ENCODE results near the gene PKNOX2. TPM values are rescaled to one million over a fixed set of nuclear protein-coding genes. Genes with fewer than 3 reads are reported as not detected.

Gene PKNOX2
- total RNA-seq, 4 donors from 2014 or later, result 0.51 to 4.3 (median 2.3) TPM

GRCh38 chr11:125312812-125313211, 148.3 kb downstream of the PKNOX2 start:
- TF ChIP-seq CTCF (IDR thresholded peaks at IDR 0.05; ENCODE audit: low read depth), result no peak

- TF ChIP-seq CTCF (IDR thresholded peaks at IDR 0.05; ENCODE audit: low read depth), result no peak
Observed at GRCh38 chr11:125313271-125314219, 149.0 kb downstream of the PKNOX2 start.

- no peak for TF ChIP-seq CTCF (IDR thresholded peaks at IDR 0.05; ENCODE audit: low read depth)
Observed at GRCh38 chr11:125314276-125315078, 149.9 kb downstream of the PKNOX2 start.

- no peak for TF ChIP-seq CTCF (IDR thresholded peaks at IDR 0.05; ENCODE audit: low read depth)
Observed at GRCh38 chr11:125315079-125315740, 150.7 kb downstream of the PKNOX2 start.

GRCh38 chr11:125317416-125317815, 152.9 kb downstream of the PKNOX2 start:
- TF ChIP-seq CTCF (IDR thresholded peaks at IDR 0.05; ENCODE audit: low read depth), result no peak

- TF ChIP-seq CTCF (IDR thresholded peaks at IDR 0.05; ENCODE audit: low read depth), result no peak
Observed at GRCh38 chr11:125319649-125320048, 155.1 kb downstream of the PKNOX2 start.
